Measurements from ENCODE around the gene RPS27L. TPM values are rescaled to one million over a fixed set of nuclear protein-coding genes. Genes with fewer than 3 reads are reported as not detected.

RPS27L gene
- total and polyA plus RNA-seq, 2 experiments from 2014 or later = 134 to 528 TPM

DNA sequence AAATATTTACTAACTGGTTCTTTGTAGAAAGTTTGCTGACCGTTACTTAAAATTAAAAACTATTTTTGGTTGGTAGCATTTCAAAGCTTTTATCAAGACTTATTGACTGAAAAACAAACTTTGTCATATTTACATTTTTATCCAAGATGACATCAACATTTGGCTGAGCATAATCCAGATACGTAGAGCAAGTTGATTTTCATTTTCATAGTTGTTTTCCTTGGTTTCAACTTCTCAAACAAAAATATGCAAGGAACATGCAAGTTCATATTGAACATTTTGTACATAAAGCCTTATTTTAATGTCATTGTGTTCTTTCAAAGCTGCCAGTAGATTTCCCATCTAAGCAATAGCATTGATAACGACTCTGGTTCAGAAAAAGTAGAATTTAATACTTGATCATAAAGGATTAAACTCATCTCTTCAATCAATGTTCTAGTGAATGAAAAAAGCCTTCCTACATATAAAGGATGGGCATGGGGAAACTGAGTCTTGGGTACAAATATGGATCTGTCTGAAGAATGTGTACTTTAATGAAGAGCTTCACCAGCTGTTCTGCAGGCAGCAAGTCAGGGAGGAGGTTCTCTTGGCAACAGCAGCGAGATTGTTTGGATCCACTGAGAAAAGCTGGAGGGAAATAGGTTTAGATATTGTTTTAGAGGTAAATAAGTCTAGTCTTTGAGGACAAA is 37.7 kb upstream of the RPS27L start:
- TF ChIP-seq EZH2phosphoT487 (IDR thresholded peaks at IDR 0.05; ENCODE audit: low read depth, severe bottlenecking, unreplicated experiment) (no peak), CTCF (IDR thresholded peaks at IDR 0.05; ENCODE audit: poor library complexity) (no peak), EZH2 (IDR thresholded peaks at IDR 0.05; ENCODE audit: borderline replicate concordance) (no peak)
- Histone ChIP-seq H4K20me1 (ENCODE audit: insufficient read depth, poor library complexity, severe bottlenecking) (no peaks in the 10 kb centered on the region), H3K36me3 (replicated peaks; ENCODE audit: insufficient read depth, low read depth) (no peaks in the 10 kb centered on the region), H3K9me3 (ENCODE audit: low read depth) (no peaks in the 10 kb centered on the region), H2AFZ (no peak overlapping the region), H3K27ac (no peak overlapping the region), H3K4me2 (peak overlapping the region; percentile 21), H3K79me2 (peaks cover 81% of the 10 kb centered on the region), H3K27me3 (no peaks in the 10 kb centered on the region), H3K4me1 (ENCODE audit: insufficient read depth) (peaks cover 10% of the 10 kb centered on the region), H3K4me3 (no peak overlapping the region), H3K9me2 (replicated peaks; ENCODE audit: insufficient read depth) (no peaks in the 10 kb centered on the region)
- DNase-seq (ENCODE audit: low spot score) = no peak
- WGBS (ENCODE audit: low lambda C conversion rate, missing lambda C conversion rate) = 87% methylated on average over 4 of the region's 4 CpGs

DNA sequence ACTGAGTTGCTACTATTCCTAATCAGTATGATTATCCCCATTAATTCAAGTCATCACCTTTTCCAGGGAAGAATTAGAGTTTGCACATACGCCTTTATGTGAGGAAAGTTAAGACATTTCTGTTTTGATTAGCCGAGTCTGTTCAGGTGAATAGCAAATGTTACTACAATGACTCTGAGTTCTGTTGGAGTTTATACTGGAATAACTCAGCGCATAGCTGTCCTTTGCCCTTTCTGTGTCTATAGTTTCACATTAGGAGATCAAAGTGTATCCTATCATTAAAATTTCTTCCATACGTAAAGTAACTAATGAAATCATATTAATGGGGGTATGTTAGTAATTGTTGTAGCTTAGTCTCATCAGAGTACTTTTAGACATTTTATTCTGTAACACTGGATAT is 37.0 kb upstream of the RPS27L start:
- Histone ChIP-seq H3K36me3 (replicated peaks; ENCODE audit: insufficient read depth, low read depth) (no peaks in the 10 kb centered on the region), H3K9me3 (ENCODE audit: low read depth) (no peaks in the 10 kb centered on the region), H3K27ac (no peak overlapping the region), H3K4me3 (no peak overlapping the region), H3K4me1 (ENCODE audit: insufficient read depth) (peaks cover 10% of the 10 kb centered on the region), H3K27me3 (no peaks in the 10 kb centered on the region), H3K4me2 (peak overlapping the region; percentile 21), H3K79me2 (peaks cover 83% of the 10 kb centered on the region), H4K20me1 (ENCODE audit: insufficient read depth, poor library complexity, severe bottlenecking) (no peaks in the 10 kb centered on the region), H2AFZ (no peak overlapping the region), H3K9me2 (replicated peaks; ENCODE audit: insufficient read depth) (no peaks in the 10 kb centered on the region)
- 83% methylated on average over 4 of the region's 4 CpGs for WGBS (ENCODE audit: low lambda C conversion rate, missing lambda C conversion rate)
- DNase-seq (ENCODE audit: low spot score) = no peak
- TF ChIP-seq EZH2phosphoT487 (IDR thresholded peaks at IDR 0.05; ENCODE audit: low read depth, severe bottlenecking, unreplicated experiment) (no peak), EZH2 (IDR thresholded peaks at IDR 0.05; ENCODE audit: borderline replicate concordance) (no peak), CTCF (IDR thresholded peaks at IDR 0.05; ENCODE audit: poor library complexity) (no peak)

GRCh38 chr15:63192619-63193206 is 35.4 kb upstream of the RPS27L start:
- WGBS (ENCODE audit: low lambda C conversion rate, missing lambda C conversion rate) = 96% methylated on average over 5 of the region's 5 CpGs
- Histone ChIP-seq H3K4me3 (no peak overlapping the region), H3K4me1 (ENCODE audit: insufficient read depth) (peaks cover 6% of the 10 kb centered on the region), H3K79me2 (peaks cover 78% of the 10 kb centered on the region), H3K27me3 (no peaks in the 10 kb centered on the region), H4K20me1 (ENCODE audit: insufficient read depth, poor library complexity, severe bottlenecking) (no peaks in the 10 kb centered on the region), H3K4me2 (no peak overlapping the region), H3K27ac (no peak overlapping the region), H3K9me3 (ENCODE audit: low read depth) (no peaks in the 10 kb centered on the region), H2AFZ (no peak overlapping the region), H3K9me2 (replicated peaks; ENCODE audit: insufficient read depth) (no peaks in the 10 kb centered on the region), H3K36me3 (replicated peaks; ENCODE audit: insufficient read depth, low read depth) (no peaks in the 10 kb centered on the region)
- DNase-seq (ENCODE audit: low spot score) = no peak
- no peak for TF ChIP-seq EZH2 (IDR thresholded peaks at IDR 0.05; ENCODE audit: borderline replicate concordance)
- TF ChIP-seq EZH2phosphoT487 (IDR thresholded peaks at IDR 0.05; ENCODE audit: low read depth, severe bottlenecking, unreplicated experiment) = no peak
- TF ChIP-seq CTCF (IDR thresholded peaks at IDR 0.05; ENCODE audit: poor library complexity) = no peak
